Epithelial cell of esophagus (primary cell): ENCODE results near the gene EIF3B.
"Not testable (repeated sequence)": the region's sequence is repeated elsewhere in the genome, so short reads cannot be mapped to it uniquely, and the experiment has no call there.

ENCODE experiments used
- DNase-seq: peaks from one replicate; pipeline ENCODE4 v3.0.0; 2010; ENCODE audit warnings: low read depth
- H3K4me3 ChIP-seq: 2 replicates; pipeline ENCODE4 v1.5.1; 2011; ENCODE audit warnings: mild to moderate bottlenecking, low read length, control low read depth
- TF ChIP-seq, protein P1 (sequence below): IDR thresholded peaks from 2 replicates; pipeline ENCODE4 v1.5.1; 2011; ENCODE audit warnings: low read depth, mild to moderate bottlenecking, low read length, control low read depth, inconsistent platforms; ENCODE audit not compliant: insufficient read depth; ENCODE audit errors: missing control alignments

Gene EIF3B

DNA sequence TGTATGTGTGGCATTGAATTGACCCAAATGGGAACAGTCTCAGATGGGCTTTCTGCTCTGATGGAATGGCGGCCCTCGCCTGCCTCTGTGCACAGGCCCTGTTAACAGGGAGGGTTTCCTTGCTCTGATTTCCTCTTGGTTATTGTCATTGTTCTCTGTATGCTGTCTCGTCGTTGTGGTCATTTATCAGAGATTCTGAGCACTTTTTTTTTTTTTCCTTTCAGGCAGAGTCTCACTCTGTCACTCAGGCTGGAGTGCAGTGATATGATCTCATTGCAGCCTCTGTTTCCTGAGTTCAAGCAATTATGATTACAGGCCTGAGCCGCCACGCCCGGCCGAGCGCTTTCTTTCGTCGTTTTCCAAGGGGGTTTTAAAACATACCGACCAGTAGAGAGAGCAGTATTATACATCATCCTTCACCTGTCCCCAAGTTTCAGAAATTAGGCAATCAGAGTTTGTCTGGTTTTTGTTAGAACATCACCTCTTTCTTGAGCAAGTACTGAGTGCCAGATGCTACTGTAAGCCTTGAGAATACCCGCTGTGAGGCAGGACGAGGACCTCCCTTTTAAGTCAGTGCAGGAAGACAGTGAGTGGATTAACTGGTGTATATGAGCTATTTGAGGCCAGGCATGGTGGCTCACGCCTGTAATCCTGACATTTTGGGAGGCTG lies 55.3 kb downstream of the EIF3B start:
- TF ChIP-seq, protein P1, sequence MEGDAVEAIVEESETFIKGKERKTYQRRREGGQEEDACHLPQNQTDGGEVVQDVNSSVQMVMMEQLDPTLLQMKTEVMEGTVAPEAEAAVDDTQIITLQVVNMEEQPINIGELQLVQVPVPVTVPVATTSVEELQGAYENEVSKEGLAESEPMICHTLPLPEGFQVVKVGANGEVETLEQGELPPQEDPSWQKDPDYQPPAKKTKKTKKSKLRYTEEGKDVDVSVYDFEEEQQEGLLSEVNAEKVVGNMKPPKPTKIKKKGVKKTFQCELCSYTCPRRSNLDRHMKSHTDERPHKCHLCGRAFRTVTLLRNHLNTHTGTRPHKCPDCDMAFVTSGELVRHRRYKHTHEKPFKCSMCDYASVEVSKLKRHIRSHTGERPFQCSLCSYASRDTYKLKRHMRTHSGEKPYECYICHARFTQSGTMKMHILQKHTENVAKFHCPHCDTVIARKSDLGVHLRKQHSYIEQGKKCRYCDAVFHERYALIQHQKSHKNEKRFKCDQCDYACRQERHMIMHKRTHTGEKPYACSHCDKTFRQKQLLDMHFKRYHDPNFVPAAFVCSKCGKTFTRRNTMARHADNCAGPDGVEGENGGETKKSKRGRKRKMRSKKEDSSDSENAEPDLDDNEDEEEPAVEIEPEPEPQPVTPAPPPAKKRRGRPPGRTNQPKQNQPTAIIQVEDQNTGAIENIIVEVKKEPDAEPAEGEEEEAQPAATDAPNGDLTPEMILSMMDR: no peak
- H3K4me3 ChIP-seq: no peak overlapping the region
- no peak for DNase-seq

DNA sequence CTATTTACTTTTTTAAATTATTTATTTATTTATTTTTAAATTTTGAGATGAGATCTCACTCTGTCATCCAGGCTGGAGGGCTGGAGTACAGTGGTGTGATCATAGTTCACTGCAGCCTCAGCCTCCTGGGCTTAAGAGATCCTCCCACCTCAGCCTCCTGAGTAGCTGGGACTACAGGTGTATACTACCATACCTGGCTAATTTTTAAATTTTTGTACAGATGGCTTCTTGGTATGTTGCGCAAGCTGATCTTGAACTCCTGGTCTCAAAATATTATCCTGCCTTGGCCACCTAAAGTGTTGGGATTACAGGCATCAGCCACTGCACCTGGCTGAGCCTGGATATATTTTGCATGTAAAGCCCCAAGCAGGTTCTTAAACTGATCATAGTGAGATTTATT lies 56.4 kb downstream of the EIF3B start:
- no peak overlapping the region for H3K4me3 ChIP-seq
- TF ChIP-seq, protein P1: no peak
- no peak for DNase-seq

DNA sequence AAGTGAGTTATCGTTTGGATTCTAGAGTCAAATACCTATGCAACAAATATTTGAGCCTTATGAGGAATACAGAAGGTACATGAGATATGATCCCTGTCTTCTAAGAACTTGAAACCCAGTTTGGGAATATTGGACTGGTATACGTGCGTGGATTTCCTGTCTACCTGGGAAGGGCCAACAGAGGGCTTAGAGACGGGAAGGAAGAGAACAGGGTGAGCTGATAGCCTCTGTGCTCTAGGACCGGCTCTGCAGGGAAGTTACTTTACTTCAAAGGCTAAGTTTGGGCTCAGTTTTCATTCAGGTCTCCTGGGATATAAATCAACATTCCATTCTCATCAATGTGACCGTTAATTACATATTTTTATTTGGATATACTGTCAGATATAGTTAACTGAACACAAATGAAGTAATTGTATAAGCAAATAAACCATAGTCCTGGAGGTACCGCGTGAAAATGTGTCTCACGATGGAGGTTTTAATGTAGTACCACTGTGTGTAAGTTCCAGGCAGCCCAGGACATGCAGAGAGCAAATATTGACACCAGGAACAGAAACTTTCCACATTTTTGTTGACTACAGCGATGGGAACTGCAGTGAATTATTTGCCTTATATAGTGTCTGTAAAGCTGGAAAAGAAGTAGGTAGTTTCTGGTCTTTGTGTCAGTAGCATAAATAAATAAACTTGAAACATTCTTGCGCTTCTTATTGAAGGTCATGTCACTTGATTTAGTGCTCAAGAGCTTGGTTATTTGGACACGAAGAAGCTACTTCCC lies 57.4 kb downstream of the EIF3B start:
- TF ChIP-seq, protein P1: no peak
- no peak for DNase-seq
- H3K4me3 ChIP-seq: no peak overlapping the region

DNA sequence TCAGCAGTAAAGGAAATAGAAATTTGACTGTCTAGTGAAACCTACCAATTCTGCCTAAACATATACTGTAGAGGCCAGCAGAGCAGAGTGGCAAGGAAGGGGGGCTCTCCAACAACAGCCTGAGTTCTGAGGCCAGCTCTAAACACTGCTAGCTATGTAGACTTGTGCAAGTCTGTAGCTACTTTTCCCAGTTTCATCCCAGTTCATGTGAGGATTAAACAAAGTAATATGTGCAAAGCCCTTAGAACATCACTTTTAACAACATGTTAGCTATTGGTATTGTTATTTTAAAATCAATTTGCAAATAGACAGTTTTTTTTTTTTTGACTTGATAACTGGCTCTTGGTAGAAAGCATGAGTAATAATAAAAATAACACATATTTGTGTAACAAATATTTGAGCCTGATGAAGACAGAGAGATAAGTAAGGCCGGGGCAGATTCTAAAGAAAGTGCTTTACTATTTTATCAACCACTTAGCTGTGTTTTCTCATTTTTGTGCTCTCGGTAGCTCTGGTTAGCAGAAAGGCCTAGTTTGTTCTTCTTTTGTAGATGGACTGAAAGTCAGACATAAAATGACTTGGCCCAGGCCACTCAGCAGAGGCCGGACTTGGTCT lies 58.1 kb downstream of the EIF3B start:
- no peak for DNase-seq
- TF ChIP-seq, protein P1: no peak
- H3K4me3 ChIP-seq: no peak overlapping the region

DNA sequence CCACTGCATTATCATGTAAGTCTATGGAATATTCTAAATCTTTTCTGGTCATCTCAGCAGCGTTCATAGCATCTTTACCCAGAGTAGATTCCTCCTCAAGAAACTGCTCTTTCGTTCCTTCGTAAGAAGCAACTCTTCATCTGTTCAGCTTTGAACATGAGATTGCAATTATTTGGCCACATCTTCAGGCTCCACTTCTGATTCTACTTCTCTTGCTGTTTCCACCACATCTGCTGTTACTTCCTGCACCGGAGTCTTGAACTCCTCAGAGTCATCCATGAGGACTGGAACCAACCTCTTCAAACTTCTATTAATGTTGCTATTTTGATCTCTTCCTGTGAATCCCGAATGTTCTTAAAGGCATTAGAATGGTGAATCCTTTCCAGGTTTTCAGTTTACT lies 61.4 kb downstream of the EIF3B start:
- no peak overlapping the region for H3K4me3 ChIP-seq
- DNase-seq: no peak
- TF ChIP-seq, protein P1: no peak

DNA sequence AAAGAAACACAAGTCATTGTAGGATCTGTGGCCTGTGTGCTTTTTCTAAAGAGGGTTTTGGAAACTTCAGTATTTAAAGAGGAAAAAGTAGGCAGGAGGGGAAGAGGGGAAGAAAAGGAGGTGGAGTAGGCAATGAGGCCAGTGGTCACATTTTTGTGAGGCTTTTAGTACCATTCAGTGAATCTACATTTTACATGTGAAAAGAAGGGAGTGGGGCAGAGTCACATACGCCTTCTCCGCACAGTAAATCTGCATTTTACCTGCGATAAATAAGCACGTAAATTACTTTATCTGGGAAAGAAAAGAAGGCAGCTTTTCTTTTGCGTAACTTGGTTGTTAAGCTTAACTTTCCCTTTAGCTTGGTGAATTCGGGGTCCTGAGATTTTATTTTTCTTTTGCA lies 62.0 kb downstream of the EIF3B start:
- DNase-seq: no peak
- H3K4me3 ChIP-seq: no peak overlapping the region
- TF ChIP-seq, protein P1: no peak

DNA sequence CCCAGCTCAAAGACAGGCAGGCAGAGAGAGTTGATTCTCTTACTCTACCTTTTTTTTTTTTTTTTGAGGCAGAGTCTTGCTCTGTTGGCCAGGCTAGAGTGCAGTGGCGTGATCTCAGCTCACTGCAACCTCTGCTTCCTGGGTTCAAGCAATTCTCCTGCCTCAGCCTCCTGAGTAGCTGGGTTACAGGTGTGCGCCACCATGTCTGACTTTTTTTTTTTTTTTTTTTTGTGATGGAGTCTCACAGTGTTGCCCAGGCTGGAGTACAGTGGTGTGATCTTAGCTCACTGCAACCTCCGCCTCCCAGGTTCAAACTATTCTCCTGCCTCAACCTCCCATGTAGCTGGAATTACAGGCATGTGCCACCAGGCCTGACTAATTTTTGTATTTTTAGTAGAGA lies 62.6 kb downstream of the EIF3B start:
- not testable (repeated sequence) for H3K4me3 ChIP-seq, DNase-seq
